Motor neuron (in vitro differentiated cells): Measurements from ENCODE around the gene NCAM2. TPM values are rescaled to one million over a fixed set of nuclear protein-coding genes. Genes with fewer than 3 reads are reported as not detected.

Source experiments
- ATAC-seq, 8 experiments: fragments of 200-7000 bp; cut with Tn5 transposase; replicated peaks in 6 of 8; 2 replicates each; pipeline ENCODE4 v1.8.0; 2021; ENCODE audit warnings: mild to moderate bottlenecking in 8 of 8, moderate library complexity in 8 of 8
- H3K27ac ChIP-seq, 2 donors: fragments of 250-450 bp; sonication (Bioruptor Pico); 2 replicates each; pipeline ENCODE4 v1.9.0; 2021; ENCODE audit warnings: antibody characterized with exemption in 2 of 2, mild to moderate bottlenecking in 2 of 2, moderate library complexity in 1 of 2
- H3K4me1 ChIP-seq, 2 donors: fragments of 250-450 bp; sonication (Bioruptor Pico); replicated peaks in 1 of 2; 2 replicates each; pipeline ENCODE4 v1.6.1; 2021; ENCODE audit warnings: antibody characterized with exemption in 2 of 2, mild to moderate bottlenecking in 2 of 2, moderate library complexity in 1 of 2
- H3K4me3 ChIP-seq, 5 donors: fragments of 250-450 bp; sonication (Bioruptor Pico); 2 replicates each; pipeline ENCODE4 v1.9.0; 2021; ENCODE audit warnings: antibody characterized with exemption in 5 of 5, mild to moderate bottlenecking in 5 of 5, moderate library complexity in 4 of 5
- WGBS, 10 experiments: fragments of 450-650 bp; shearing (Covaris generic); methylation state at CpG; one replicate each; pipeline ENCODE4 v1.0.0; 2022; 5-methylcytosine and 5-hydroxymethylcytosine counted together
- in situ Hi-C, 9 experiments: fragments of 400-800 bp; cut with MboI; loops; one replicate each; pipeline ENCODE4 v1.15.0; 2021; ENCODE audit warnings: low sequenced_read_pairs in 9 of 9, low pct_unique_long_range_greater_than_20kb in 2 of 9; ENCODE audit not compliant: unreplicated experiment in 9 of 9
- total RNA-seq, 8 experiments: library from RNA; unstranded; fragments of 300-600 nt; gene quantifications; 2 replicates each; pipeline versions ENCODE4 v1.2.3 to v1.2.4, GENCODE V29; 2022

NCAM2 gene
- total RNA-seq, 8 experiments from 2014 or later: 0.35 to 15.4 (median 8.5) TPM; not detected in 1

- H3K4me1 ChIP-seq: no peaks in the 10 kb centered on the region
- in situ Hi-C loops: no loop called here
- no peak for ATAC-seq
- no peak overlapping the region for H3K27ac ChIP-seq
- WGBS, 10 experiments: 0 to 100% (median 94%) methylated on average over 1 of the region's 1 CpG; no CpG with 5 or more reads in 2 of the 10 experiments
- no peak overlapping the region for H3K4me3 ChIP-seq
Measured at GRCh38 chr21:21434944-21435343, 436.7 kb downstream of the NCAM2 start.

- in situ Hi-C loops: no loop called here
- Histone ChIP-seq H3K27ac (no peak overlapping the region), H3K4me1 (no peaks in the 10 kb centered on the region), H3K4me3 (no peak overlapping the region)
- WGBS, 10 experiments: 0 to 78% (median 44%) methylated on average over 1 of the region's 1 CpG; no CpG with 5 or more reads in 3 of the 10 experiments
- ATAC-seq: no peak
Measured at GRCh38 chr21:21436012-21436534, 437.9 kb downstream of the NCAM2 start.

GRCh38 chr21:21439761-21440160 is 441.6 kb downstream of the NCAM2 start:
- in situ Hi-C loops: no loop called here
- Histone ChIP-seq H3K27ac (no peak overlapping the region), H3K4me3 (no peak overlapping the region), H3K4me1 (no peaks in the 10 kb centered on the region)
- WGBS, 10 experiments: 33 to 100% (median 82%) methylated on average over 2 to 3 of the region's 3 CpGs
- no peak for ATAC-seq

GRCh38 chr21:21457077-21457476 is 458.9 kb downstream of the NCAM2 start:
- Histone ChIP-seq H3K4me1 (no peaks in the 10 kb centered on the region), H3K4me3 (no peak overlapping the region), H3K27ac (no peak overlapping the region)
- 38 to 100% (median 88%) methylated on average over 1 to 8 of the region's 8 CpGs for WGBS, 10 experiments
- ATAC-seq: no peak
- in situ Hi-C loops: no loop called here

GRCh38 chr21:21458124-21458631 is 460.0 kb downstream of the NCAM2 start:
- no peaks in the 10 kb centered on the region for H3K4me1 ChIP-seq
- in situ Hi-C loops: no loop called here
- H3K4me3 ChIP-seq: no peak overlapping the region
- no peak for ATAC-seq
- WGBS, 10 experiments: 75 to 100% (median 91%) methylated on average over 1 to 7 of the region's 8 CpGs; no CpG with 5 or more reads in 5 of the 10 experiments
- no peak overlapping the region for H3K27ac ChIP-seq

- Histone ChIP-seq H3K4me1 (no peaks in the 10 kb centered on the region), H3K4me3 (no peak overlapping the region), H3K27ac (no peak overlapping the region)
- no peak for ATAC-seq
- in situ Hi-C loops: no loop called here
- WGBS, 10 experiments: 50 to 93% (median 91%) methylated on average over 3 to 5 of the region's 5 CpGs
Measured at GRCh38 chr21:21460979-21461378, 462.8 kb downstream of the NCAM2 start.

- WGBS, 10 experiments: 6 to 80% (median 61%) methylated on average over 1 to 4 of the region's 4 CpGs; no CpG with 5 or more reads in 2 of the 10 experiments
- in situ Hi-C loops: no loop called here
- Histone ChIP-seq H3K4me1 (peaks cover 0 to 3% of the 10 kb centered on the region in 2 donors), H3K27ac (no peak overlapping the region), H3K4me3 (no peak overlapping the region)
- no peak for ATAC-seq
Measured at GRCh38 chr21:21463456-21463855, 465.2 kb downstream of the NCAM2 start.

- no peak for ATAC-seq
- Histone ChIP-seq H3K4me3 (no peak overlapping the region), H3K27ac (no peak overlapping the region), H3K4me1 (peaks cover 0 to 3% of the 10 kb centered on the region in 2 donors)
- in situ Hi-C loops: no loop called here
- WGBS, 10 experiments: 0 to 100% (median 48%) methylated on average over 1 of the region's 1 CpG; no CpG with 5 or more reads in 4 of the 10 experiments
Measured at GRCh38 chr21:21464684-21465083, 466.5 kb downstream of the NCAM2 start.

GRCh38 chr21:21466752-21467151 is 468.5 kb downstream of the NCAM2 start:
- peak in 4 of 8 experiments; percentile 52 to 85 (median 69) for ATAC-seq
- in situ Hi-C loops: no loop called here
- H3K4me1 ChIP-seq: peaks cover 0 to 3% of the 10 kb centered on the region in 2 donors
- no peak overlapping the region for H3K27ac ChIP-seq
- WGBS, 10 experiments: 0 to 100% (median 43%) methylated on average over 1 of the region's 1 CpG; no CpG with 5 or more reads in 3 of the 10 experiments
- no peak overlapping the region for H3K4me3 ChIP-seq

- H3K27ac ChIP-seq: no peak overlapping the region
- ATAC-seq: no peak
- peaks cover 0 to 3% of the 10 kb centered on the region in 2 donors for H3K4me1 ChIP-seq
- in situ Hi-C loops: no loop called here
- no peak overlapping the region for H3K4me3 ChIP-seq
Measured at GRCh38 chr21:21468003-21468402, 469.8 kb downstream of the NCAM2 start.

- Histone ChIP-seq H3K4me3 (no peak overlapping the region), H3K27ac (no peak overlapping the region), H3K4me1 (no peaks in the 10 kb centered on the region)
- no peak for ATAC-seq
- in situ Hi-C loops: no loop called here
- 31 to 100% (median 76%) methylated on average over 1 to 3 of the region's 3 CpGs for WGBS, 10 experiments
Measured at GRCh38 chr21:21481239-21481638, 483.0 kb downstream of the NCAM2 start.

- in situ Hi-C loops: no loop called here
- ATAC-seq: no peak
- no peak overlapping the region for H3K4me3 ChIP-seq
- H3K4me1 ChIP-seq: no peaks in the 10 kb centered on the region
- 36 to 96% (median 83%) methylated on average over 1 to 6 of the region's 6 CpGs for WGBS, 10 experiments
- H3K27ac ChIP-seq: no peak overlapping the region
Measured at GRCh38 chr21:21508859-21509258, 510.6 kb downstream of the NCAM2 start.

- ATAC-seq: no peak
- H3K4me3 ChIP-seq: no peak overlapping the region
- in situ Hi-C loops: no loop called here
Measured at GRCh38 chr21:21530680-21531079, 532.5 kb downstream of the NCAM2 start.

GRCh38 chr21:21547368-21547953 is 549.3 kb downstream of the NCAM2 start:
- H3K4me3 ChIP-seq: no peak overlapping the region
- H3K27ac ChIP-seq: no peak overlapping the region
- in situ Hi-C loops: no loop called here
- no peaks in the 10 kb centered on the region for H3K4me1 ChIP-seq
- no peak for ATAC-seq
- 20 to 100% (median 70%) methylated on average over 2 to 5 of the region's 5 CpGs for WGBS, 10 experiments

More at GRCh38 chr21:21530680-21531079, 532.5 kb downstream of the NCAM2 start:
- Histone ChIP-seq H3K4me1 (no peaks in the 10 kb centered on the region), H3K27ac (no peak overlapping the region)
